HepG2 (cell line): Measurements from ENCODE around the gene PRSS21. TPM values are rescaled to one million over a fixed set of nuclear protein-coding genes. Genes with fewer than 3 reads are reported as not detected.

Source experiments
- ATAC-seq: fragments of 200-7000 bp; cut with Tn5 transposase; 3 replicates; pipeline ENCODE4 v1.9.1; 2020; ENCODE audit warnings: mild to moderate bottlenecking, moderate library complexity
- BruUV-seq: library from RNA; stranded (reverse); fragments of 400-500 nt; replicated peaks from 2 replicates; lab custom pipeline; 2021; lab: Mats Ljungman, UMichigan
- CTCF ChIA-PET: fragments of 300-600 bp; formaldehyde crosslinking; extraction: SDS; loops from one replicate; lab custom pipeline; 2021; ENCODE audit warnings: low total read pairs, inconsistent platforms, low intra/inter-chr PET ratio; lab: Yijun Ruan, JAX
- POLR2A ChIA-PET: fragments of 350-600 bp; sonication (Branson Sonifier 250); formaldehyde crosslinking; loops from one replicate; lab custom pipeline; 2020; ENCODE audit warnings: antibody characterized with exemption, inconsistent platforms; lab: Yijun Ruan, JAX
- DNase-seq: peaks from one replicate; pipeline ENCODE4 v3.0.0-alpha.2; 2015; ENCODE audit warnings: low spot score
- FAIRE-seq: peaks from 3 replicates; lab custom pipeline; 2011; peaks lifted over from hg19 to GRCh38; lab: Jason Lieb, UNC
- H2AFZ ChIP-seq: one replicate; pipeline ENCODE4 v1.6.1; 2011; ENCODE audit warnings: low read length, inconsistent platforms
- H3K27ac ChIP-seq: fragments of 300-600 bp; 3 replicates; pipeline ENCODE4 v1.8.0; 2011; ENCODE audit warnings: mixed run types, mild to moderate bottlenecking, mixed read lengths, low read length, inconsistent platforms; ENCODE audit not compliant: insufficient read depth; ENCODE audit errors: extremely low read length
- H3K27me3 ChIP-seq, 2 experiments: fragments of 200-600 bp in 1 of 2; 2 replicates in 1 of 2; 3 replicates in 1 of 2; pipeline versions ENCODE4 v1.6.0 to v1.8.0; 2011; ENCODE audit warnings: low read length in 2 of 2, mild to moderate bottlenecking in 2 of 2, moderate library complexity in 2 of 2, inconsistent platforms in 1 of 2; ENCODE audit not compliant: insufficient read depth in 2 of 2, control insufficient read depth in 1 of 2
- H3K36me3 ChIP-seq, 2 experiments: fragments of 200-600 bp in 1 of 2; replicated peaks in 1 of 2; 2 replicates in 1 of 2; 3 replicates in 1 of 2; pipeline versions ENCODE4 v1.5.1 to v1.8.0; 2011; ENCODE audit warnings: low read length in 2 of 2, inconsistent platforms in 1 of 2; ENCODE audit not compliant: insufficient read depth in 2 of 2, control insufficient read depth in 1 of 2
- H3K4me1 ChIP-seq: 2 replicates; pipeline ENCODE4 v1.5.1; 2012; ENCODE audit warnings: low read length, inconsistent platforms; ENCODE audit not compliant: insufficient read depth
- H3K4me2 ChIP-seq: 2 replicates; pipeline ENCODE4 v1.6.0; 2011; ENCODE audit warnings: low read depth, low read length, inconsistent platforms
- H3K4me3 ChIP-seq, 3 experiments: fragments of 200-600 bp in 1 of 3; sonication (generic), shearing (Covaris generic) in 1 of 3; replicated peaks in 1 of 3; 2 replicates each; pipeline ENCODE4 v1.5.1; 2011 to 2016; ENCODE audit warnings: low read length in 3 of 3, inconsistent platforms in 2 of 3, low read depth in 2 of 3, mild to moderate bottlenecking in 2 of 3, control low read depth in 1 of 3, mixed read lengths in 1 of 3; ENCODE audit not compliant: insufficient read depth in 1 of 3
- H3K79me2 ChIP-seq: one replicate; pipeline ENCODE4 v1.6.1; 2011; ENCODE audit warnings: low read length, inconsistent platforms; ENCODE audit not compliant: insufficient read depth
- H3K9ac ChIP-seq: 2 replicates; pipeline ENCODE4 v1.6.0; 2011; ENCODE audit warnings: mild to moderate bottlenecking, low read depth, low read length, inconsistent platforms; ENCODE audit not compliant: insufficient read depth
- H3K9me3 ChIP-seq: 2 replicates; pipeline ENCODE4 v1.5.1; 2012; ENCODE audit warnings: mild to moderate bottlenecking, low read length
- H4K20me1 ChIP-seq: 2 replicates; pipeline ENCODE4 v1.6.0; 2011; ENCODE audit warnings: inconsistent platforms, mild to moderate bottlenecking, low read length, moderate library complexity; ENCODE audit not compliant: insufficient read depth
- AGO1 ChIP-seq: fragments of 200-400 bp; formaldehyde crosslinking; IDR thresholded peaks from 2 replicates; pipeline ENCODE4 v1.6.1; 2017; ENCODE audit warnings: mild to moderate bottlenecking, low read depth, low read length, moderate library complexity; ENCODE audit not compliant: poor library complexity, severe bottlenecking
- ELK4 ChIP-seq: sonication (generic); formaldehyde crosslinking; IDR thresholded peaks from 2 replicates; pipeline ENCODE4 v1.9.0; 2021; ENCODE audit warnings: missing genetic modification reagents, borderline replicate concordance
- ETV6 ChIP-seq: sonication (generic); formaldehyde crosslinking; conservative IDR thresholded peaks from 2 replicates; pipeline ENCODE4 v1.4.0; 2020; ENCODE audit warnings: missing genetic modification reagents
- SMARCE1 ChIP-seq: fragments of 450-650 bp; IDR thresholded peaks from 2 replicates; pipeline ENCODE4 v1.6.1; 2017; ENCODE audit warnings: borderline replicate concordance
- SRSF1 ChIP-seq: fragments of 200-400 bp; formaldehyde crosslinking; optimal IDR thresholded peaks from 2 replicates; pipeline ENCODE3; 2017; ENCODE audit warnings: mild to moderate bottlenecking, low read depth, low read length, moderate library complexity
- XBP1 ChIP-seq: sonication (generic); formaldehyde crosslinking; IDR thresholded peaks from 2 replicates; pipeline ENCODE4 v1.5.0; 2020; ENCODE audit warnings: missing genetic modification reagents
- ZBTB26 ChIP-seq: IDR thresholded peaks from 2 replicates; pipeline ENCODE4 v1.6.1; 2016; ENCODE audit warnings: missing compliant biosample characterization, missing genetic modification reagents, borderline replicate concordance
- ZNF670 ChIP-seq: sonication (generic); formaldehyde crosslinking; IDR thresholded peaks from 2 replicates; pipeline ENCODE4 v1.8.0; 2022; ENCODE audit warnings: mild to moderate bottlenecking, missing genetic modification reagents, borderline replicate concordance
- WGBS: methylation state at CpG from one replicate; pipeline ENCODE4 v1.1.6; 2017; ENCODE audit warnings: low lambda C conversion rate; 5-methylcytosine and 5-hydroxymethylcytosine counted together
- in situ Hi-C: cut with HindIII; loops from 2 replicates; pipeline ENCODE4 v1.10.0; 2017; ENCODE audit warnings: low pct_unique_long_range_greater_than_20kb; ENCODE audit not compliant: extremely low pct_ligation_motif_present
- intact Hi-C: fragments of 100-400 bp; cut with micrococcal nuclease; formaldehyde crosslinking; loops from one replicate; pipeline ENCODE4 v1.10.0; 2022; ENCODE audit not compliant: unreplicated experiment
- polyA plus RNA-seq, 8 experiments: library from polyadenylated mRNA; depleted of rRNA in 3 of 8; stranded (reverse) in 7 of 8; unstranded in 1 of 8; fragments of >200 nt; fragmentation: Illumina TruSeq in 4 of 8; extraction: Trizol in 4 of 8; gene quantifications; 2 replicates each; pipeline versions ENCODE4 v1.2.1 to v1.2.3, GENCODE V29; 2011 to 2016; ENCODE audit warnings: low read depth in 4 of 8, missing spikeins in 1 of 8, mixed read lengths in 1 of 8; ENCODE audit not compliant: insufficient read depth in 1 of 8
- total RNA-seq, 5 experiments: library from RNA; depleted of rRNA; stranded (reverse); fragments of >200 nt; fragmentation: Illumina TruSeq; extraction: Trizol; gene quantifications; 2 replicates each; pipeline ENCODE4 v1.2.3, GENCODE V29; 2016; ENCODE audit warnings: low read depth in 1 of 5

Gene PRSS21
- total and polyA plus RNA-seq, 2 of the 13 experiments (the other 11 are each of a cell fraction or from before 2014, with no cell fraction given) = not detected

- Histone ChIP-seq H3K27me3 (peaks cover 5 to 53% of the 10 kb centered on the region in 2 experiments; a peak in 4 of 5 replicates), H3K4me3 (no peak overlapping the region), H3K79me2 (no peaks in the 10 kb centered on the region), H3K9me3 (no peaks in the 10 kb centered on the region), H2AFZ (no peak overlapping the region), H3K4me1 (peaks cover 13% of the 10 kb centered on the region), H3K4me2 (no peak overlapping the region), H3K27ac (no peak overlapping the region), H4K20me1 (no peaks in the 10 kb centered on the region), H3K36me3 (no peaks in the 10 kb centered on the region), H3K9ac (no peak overlapping the region)
- POLR2A ChIA-PET = interaction anchor here (1.2 kb wide), 1 partner anchor 19 kb away, joined by 3 read pairs; the partner anchor contains the start of gene ZG16B
- WGBS = 60% methylated on average over 2 of the region's 6 CpGs
- no peak for FAIRE-seq
- DNase-seq = no peak
- CTCF ChIA-PET = no interaction called here
- in situ Hi-C loops (no loop called here), intact Hi-C loops (no loop called here)
- TF ChIP-seq ZNF670 (no peak), XBP1 (no peak), SRSF1 (no peak), ZBTB26 (no peak), ETV6 (CRISPR knock-in tag) (no peak)
- ATAC-seq = no peak
- no TSS peak for BruUV-seq
Observed at GRCh38 chr16:2810651-2811050, 6.4 kb upstream of the PRSS21 start.

GRCh38 chr16:2811703-2812471, 5.2 kb upstream of the PRSS21 start:
- in situ Hi-C loops = no loop called here
- ChIA-PET CTCF (no interaction called here), POLR2A (interaction anchor here (1.2 kb wide), 1 partner anchor 18 kb away, joined by 3 read pairs; the partner anchor contains the start of gene ZG16B)
- Histone ChIP-seq H3K9me3 (no peaks in the 10 kb centered on the region), H3K27me3 (peaks cover 5 to 45% of the 10 kb centered on the region in 2 experiments; a peak in 4 of 5 replicates), H3K4me1 (peaks cover 19% of the 10 kb centered on the region), H3K9ac (no peak overlapping the region), H3K79me2 (no peaks in the 10 kb centered on the region), H3K4me3 (no peak overlapping the region), H3K27ac (no peak overlapping the region), H4K20me1 (no peaks in the 10 kb centered on the region), H2AFZ (no peak overlapping the region), H3K4me2 (no peak overlapping the region), H3K36me3 (no peaks in the 10 kb centered on the region)
- DNase-seq (no peak), ATAC-seq (no peak), FAIRE-seq (no peak)
- no TSS peak for BruUV-seq
- WGBS = 40% methylated on average over 2 of the region's 15 CpGs
- intact Hi-C loops = no loop called here
- TF ChIP-seq ELK4 (CRISPR knock-in tag) (no peak), AGO1 (no peak), SMARCE1 (no peak)
